Gastrocnemius medialis (tissue), 4 donors: ENCODE data around the gene NEK1.

Experiments
- POLR2A ChIP-seq, 2 donors: fragments of 450-650 bp; IDR thresholded peaks; one replicate each; pipeline ENCODE4 v1.6.1; 2017; ENCODE audit warnings: antibody characterized with exemption in 2 of 2, mild to moderate bottlenecking in 2 of 2, moderate library complexity in 2 of 2
- TF ChIP-seq, protein P1 (sequence below), 5 experiments: fragments of 450-650 bp in 3 of 5; fragments of 200-600 bp in 2 of 5; sonication (generic) in 2 of 5; IDR thresholded peaks in 4 of 5; conservative IDR thresholded peaks in 1 of 5; 1 replicate in 4 of 5; 2 replicates in 1 of 5; pipeline ENCODE4 v1.5.1; 2016 to 2019; ENCODE audit warnings: antibody characterized with exemption in 5 of 5, mild to moderate bottlenecking in 3 of 5, moderate library complexity in 3 of 5

DNA sequence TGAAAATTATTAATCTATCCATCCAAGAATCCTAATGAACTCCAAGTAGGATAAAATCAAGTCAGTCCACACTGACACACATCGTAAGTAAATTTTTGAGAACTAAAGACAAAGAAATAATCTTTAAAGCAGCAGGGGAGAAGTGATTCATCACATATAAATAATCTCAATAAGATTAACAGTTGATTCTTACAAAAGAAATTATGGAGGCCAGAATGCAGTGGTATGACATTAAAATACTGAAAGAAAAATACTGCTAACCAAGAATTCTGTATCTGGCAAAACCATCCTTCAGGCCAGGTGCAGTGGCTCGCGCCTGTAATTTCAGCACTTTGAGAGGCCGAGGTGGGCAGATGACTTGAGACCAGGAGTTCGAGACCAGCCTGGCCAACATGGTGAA, 245.6 kb downstream of the NEK1 start:
- TF ChIP-seq, protein P1, sequence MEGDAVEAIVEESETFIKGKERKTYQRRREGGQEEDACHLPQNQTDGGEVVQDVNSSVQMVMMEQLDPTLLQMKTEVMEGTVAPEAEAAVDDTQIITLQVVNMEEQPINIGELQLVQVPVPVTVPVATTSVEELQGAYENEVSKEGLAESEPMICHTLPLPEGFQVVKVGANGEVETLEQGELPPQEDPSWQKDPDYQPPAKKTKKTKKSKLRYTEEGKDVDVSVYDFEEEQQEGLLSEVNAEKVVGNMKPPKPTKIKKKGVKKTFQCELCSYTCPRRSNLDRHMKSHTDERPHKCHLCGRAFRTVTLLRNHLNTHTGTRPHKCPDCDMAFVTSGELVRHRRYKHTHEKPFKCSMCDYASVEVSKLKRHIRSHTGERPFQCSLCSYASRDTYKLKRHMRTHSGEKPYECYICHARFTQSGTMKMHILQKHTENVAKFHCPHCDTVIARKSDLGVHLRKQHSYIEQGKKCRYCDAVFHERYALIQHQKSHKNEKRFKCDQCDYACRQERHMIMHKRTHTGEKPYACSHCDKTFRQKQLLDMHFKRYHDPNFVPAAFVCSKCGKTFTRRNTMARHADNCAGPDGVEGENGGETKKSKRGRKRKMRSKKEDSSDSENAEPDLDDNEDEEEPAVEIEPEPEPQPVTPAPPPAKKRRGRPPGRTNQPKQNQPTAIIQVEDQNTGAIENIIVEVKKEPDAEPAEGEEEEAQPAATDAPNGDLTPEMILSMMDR (IDR thresholded peaks at IDR 0.05 in 4 of 5, conservative IDR thresholded peaks at IDR 0.05 in 1 of 5): no peak
- TF ChIP-seq POLR2A (IDR thresholded peaks at IDR 0.05): no peak
